HepG2 (cell line): ENCODE measurements around the gene STN1. TPM values are rescaled to one million over a fixed set of nuclear protein-coding genes. Genes with fewer than 3 reads are reported as not detected.
A peak's percentile ranks its signal among the peaks of the same experiment; 100 is the strongest.

Experiments
- ATF1 ChIP-seq: IDR thresholded peaks from 2 replicates; pipeline ENCODE4 v1.6.1; 2016; ENCODE audit warnings: mild to moderate bottlenecking, control low read depth
- BRD4 ChIP-seq: sonication (generic); formaldehyde crosslinking; IDR thresholded peaks from 2 replicates; pipeline ENCODE4 v1.4.0; 2020; ENCODE audit warnings: missing genetic modification reagents
- ELF4 ChIP-seq: sonication (generic); formaldehyde crosslinking; IDR thresholded peaks from 2 replicates; pipeline ENCODE4 v1.5.0; 2020; ENCODE audit warnings: missing genetic modification reagents, mild to moderate bottlenecking, moderate library complexity, borderline replicate concordance
- FOXM1 ChIP-seq: sonication (generic); formaldehyde crosslinking; IDR thresholded peaks from 2 replicates; pipeline ENCODE4 v1.5.0; 2020; ENCODE audit warnings: missing genetic modification reagents
- GTF3A ChIP-seq: sonication (generic); formaldehyde crosslinking; conservative IDR thresholded peaks from 2 replicates; pipeline ENCODE4 v1.4.0; 2020; ENCODE audit warnings: mild to moderate bottlenecking, missing genetic modification reagents
- NFRKB ChIP-seq: fragments of 450-650 bp; IDR thresholded peaks from 2 replicates; pipeline ENCODE4 v1.6.1; 2017
- NR2C2 ChIP-seq: sonication (generic); formaldehyde crosslinking; IDR thresholded peaks from 2 replicates; pipeline ENCODE4 v1.4.0; 2020; ENCODE audit warnings: missing genetic modification reagents, mild to moderate bottlenecking, moderate library complexity, borderline replicate concordance
- PAF1 ChIP-seq: IDR thresholded peaks from 2 replicates; pipeline ENCODE4 v1.6.1; 2016; ENCODE audit warnings: missing genetic modification reagents, missing compliant biosample characterization
- RARG ChIP-seq: sonication (generic); formaldehyde crosslinking; IDR thresholded peaks from 2 replicates; pipeline ENCODE4 v1.4.0; 2020; ENCODE audit warnings: low read depth, mild to moderate bottlenecking, missing genetic modification reagents
- RNF2 ChIP-seq: fragments of 450-650 bp; conservative IDR thresholded peaks from 2 replicates; pipeline ENCODE4 v1.6.1; 2016; ENCODE audit warnings: low read depth
- TBP ChIP-seq: sonication (generic); formaldehyde crosslinking; IDR thresholded peaks from 2 replicates; pipeline ENCODE4 v1.5.0; 2020; ENCODE audit warnings: missing genetic modification reagents
- ZNF431 ChIP-seq: sonication (generic); formaldehyde crosslinking; IDR thresholded peaks from 2 replicates; pipeline ENCODE4 v1.9.0; 2022; ENCODE audit warnings: missing genetic modification reagents, low read depth, mild to moderate bottlenecking, borderline replicate concordance
- ZNF567 ChIP-seq: sonication (generic); formaldehyde crosslinking; IDR thresholded peaks from 2 replicates; pipeline ENCODE4 v1.8.1; 2023; ENCODE audit warnings: mild to moderate bottlenecking, missing genetic modification reagents, borderline replicate concordance
- polyA plus RNA-seq, 8 experiments: library from polyadenylated mRNA; depleted of rRNA in 3 of 8; stranded (reverse) in 7 of 8; unstranded in 1 of 8; fragments of >200 nt; fragmentation: Illumina TruSeq in 4 of 8; extraction: Trizol in 4 of 8; gene quantifications; 2 replicates each; pipeline versions ENCODE4 v1.2.1 to v1.2.3, GENCODE V29; 2011 to 2016; ENCODE audit warnings: low read depth in 4 of 8, missing spikeins in 1 of 8, mixed read lengths in 1 of 8; ENCODE audit not compliant: insufficient read depth in 1 of 8
- total RNA-seq, 5 experiments: library from RNA; depleted of rRNA; stranded (reverse); fragments of >200 nt; fragmentation: Illumina TruSeq; extraction: Trizol; gene quantifications; 2 replicates each; pipeline ENCODE4 v1.2.3, GENCODE V29; 2016; ENCODE audit warnings: low read depth in 1 of 5
- TF ChIP-seq, protein P1 (sequence below): sonication (generic); formaldehyde crosslinking; IDR thresholded peaks from 2 replicates; pipeline ENCODE4 v1.4.0; 2020; ENCODE audit warnings: missing genetic modification reagents
- TF ChIP-seq, protein P2 (sequence below): sonication (generic); formaldehyde crosslinking; IDR thresholded peaks from 2 replicates; pipeline ENCODE4 v1.8.0; 2022; ENCODE audit warnings: mild to moderate bottlenecking, missing genetic modification reagents; ENCODE audit not compliant: insufficient replicate concordance
- TF ChIP-seq, protein P3 (sequence below): sonication (generic); formaldehyde crosslinking; conservative IDR thresholded peaks from 2 replicates; pipeline ENCODE4 v1.8.1; 2023; ENCODE audit warnings: missing genetic modification reagents
- TF ChIP-seq, protein P4 (sequence below): IDR thresholded peaks from 2 replicates; pipeline ENCODE4 v1.6.1; 2018; ENCODE audit warnings: missing genetic modification reagents
- TF ChIP-seq, protein P5 (sequence below): sonication (generic); formaldehyde crosslinking; IDR thresholded peaks from 2 replicates; pipeline ENCODE4 v1.8.0; 2022; ENCODE audit warnings: low read depth, missing genetic modification reagents
- TF ChIP-seq, protein P6 (sequence below): sonication (generic); formaldehyde crosslinking; IDR thresholded peaks from 2 replicates; pipeline ENCODE4 v1.8.0; 2022; ENCODE audit warnings: missing genetic modification reagents, low read depth, mild to moderate bottlenecking, borderline replicate concordance

Gene STN1
- total and polyA plus RNA-seq, 2 of the 13 experiments (the other 11 are each of a cell fraction or from before 2014, with no cell fraction given), result 17.6 to 22.7 TPM

DNA sequence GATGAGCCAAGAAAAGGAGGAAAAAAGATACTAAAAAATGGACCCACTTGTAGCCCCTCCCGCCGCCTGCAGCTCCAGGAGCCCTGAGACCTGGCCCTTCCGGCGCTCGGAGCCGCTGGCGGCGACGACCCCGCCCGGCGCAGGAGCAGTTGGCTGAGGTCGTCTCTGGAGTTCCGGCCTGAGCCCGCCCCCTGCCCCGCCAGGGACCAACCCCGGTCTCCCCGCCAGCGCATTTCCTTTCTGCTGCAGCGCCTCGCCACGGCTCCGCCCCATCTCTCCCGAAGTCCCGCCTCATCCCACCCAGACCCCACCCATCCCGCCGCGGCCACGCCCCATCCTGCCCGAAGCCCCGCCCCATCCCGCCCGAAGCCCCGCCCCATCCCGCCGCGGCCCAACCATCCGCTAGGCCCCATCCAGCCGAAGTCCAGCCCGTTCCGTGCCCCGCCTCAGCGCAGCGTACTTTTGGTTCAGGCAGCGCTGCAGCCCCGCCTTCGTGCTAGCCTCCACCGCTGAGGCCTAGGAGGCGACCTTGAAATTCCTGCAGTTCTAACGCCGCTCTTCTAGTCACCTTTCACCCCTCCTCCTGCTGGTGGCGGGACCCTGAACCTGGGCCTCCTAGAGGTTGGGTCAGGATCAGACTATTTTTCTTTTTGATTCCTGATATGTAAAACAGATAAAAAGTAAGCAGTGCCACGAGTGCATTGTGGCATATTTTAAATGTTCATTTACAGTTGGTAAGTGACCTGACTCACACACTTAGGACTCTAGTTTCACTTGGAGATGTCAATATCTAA, at the start of gene STN1 (continued):
- TF ChIP-seq, protein P1, sequence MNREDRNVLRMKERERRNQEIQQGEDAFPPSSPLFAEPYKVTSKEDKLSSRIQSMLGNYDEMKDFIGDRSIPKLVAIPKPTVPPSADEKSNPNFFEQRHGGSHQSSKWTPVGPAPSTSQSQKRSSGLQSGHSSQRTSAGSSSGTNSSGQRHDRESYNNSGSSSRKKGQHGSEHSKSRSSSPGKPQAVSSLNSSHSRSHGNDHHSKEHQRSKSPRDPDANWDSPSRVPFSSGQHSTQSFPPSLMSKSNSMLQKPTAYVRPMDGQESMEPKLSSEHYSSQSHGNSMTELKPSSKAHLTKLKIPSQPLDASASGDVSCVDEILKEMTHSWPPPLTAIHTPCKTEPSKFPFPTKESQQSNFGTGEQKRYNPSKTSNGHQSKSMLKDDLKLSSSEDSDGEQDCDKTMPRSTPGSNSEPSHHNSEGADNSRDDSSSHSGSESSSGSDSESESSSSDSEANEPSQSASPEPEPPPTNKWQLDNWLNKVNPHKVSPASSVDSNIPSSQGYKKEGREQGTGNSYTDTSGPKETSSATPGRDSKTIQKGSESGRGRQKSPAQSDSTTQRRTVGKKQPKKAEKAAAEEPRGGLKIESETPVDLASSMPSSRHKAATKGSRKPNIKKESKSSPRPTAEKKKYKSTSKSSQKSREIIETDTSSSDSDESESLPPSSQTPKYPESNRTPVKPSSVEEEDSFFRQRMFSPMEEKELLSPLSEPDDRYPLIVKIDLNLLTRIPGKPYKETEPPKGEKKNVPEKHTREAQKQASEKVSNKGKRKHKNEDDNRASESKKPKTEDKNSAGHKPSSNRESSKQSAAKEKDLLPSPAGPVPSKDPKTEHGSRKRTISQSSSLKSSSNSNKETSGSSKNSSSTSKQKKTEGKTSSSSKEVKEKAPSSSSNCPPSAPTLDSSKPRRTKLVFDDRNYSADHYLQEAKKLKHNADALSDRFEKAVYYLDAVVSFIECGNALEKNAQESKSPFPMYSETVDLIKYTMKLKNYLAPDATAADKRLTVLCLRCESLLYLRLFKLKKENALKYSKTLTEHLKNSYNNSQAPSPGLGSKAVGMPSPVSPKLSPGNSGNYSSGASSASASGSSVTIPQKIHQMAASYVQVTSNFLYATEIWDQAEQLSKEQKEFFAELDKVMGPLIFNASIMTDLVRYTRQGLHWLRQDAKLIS (CRISPR knock-in tag), result no peak
- TF ChIP-seq, protein P2, sequence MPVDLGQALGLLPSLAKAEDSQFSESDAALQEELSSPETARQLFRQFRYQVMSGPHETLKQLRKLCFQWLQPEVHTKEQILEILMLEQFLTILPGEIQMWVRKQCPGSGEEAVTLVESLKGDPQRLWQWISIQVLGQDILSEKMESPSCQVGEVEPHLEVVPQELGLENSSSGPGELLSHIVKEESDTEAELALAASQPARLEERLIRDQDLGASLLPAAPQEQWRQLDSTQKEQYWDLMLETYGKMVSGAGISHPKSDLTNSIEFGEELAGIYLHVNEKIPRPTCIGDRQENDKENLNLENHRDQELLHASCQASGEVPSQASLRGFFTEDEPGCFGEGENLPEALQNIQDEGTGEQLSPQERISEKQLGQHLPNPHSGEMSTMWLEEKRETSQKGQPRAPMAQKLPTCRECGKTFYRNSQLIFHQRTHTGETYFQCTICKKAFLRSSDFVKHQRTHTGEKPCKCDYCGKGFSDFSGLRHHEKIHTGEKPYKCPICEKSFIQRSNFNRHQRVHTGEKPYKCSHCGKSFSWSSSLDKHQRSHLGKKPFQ (CRISPR knock-in tag), result no peak
- no peak for TF ChIP-seq RNF2
- no peak for TF ChIP-seq PAF1 (CRISPR knock-in tag)
- TF ChIP-seq NFRKB, result no peak
- TF ChIP-seq FOXM1 (CRISPR knock-in tag), result no peak
- TF ChIP-seq RARG (CRISPR knock-in tag), result no peak
- TF ChIP-seq, protein P3, sequence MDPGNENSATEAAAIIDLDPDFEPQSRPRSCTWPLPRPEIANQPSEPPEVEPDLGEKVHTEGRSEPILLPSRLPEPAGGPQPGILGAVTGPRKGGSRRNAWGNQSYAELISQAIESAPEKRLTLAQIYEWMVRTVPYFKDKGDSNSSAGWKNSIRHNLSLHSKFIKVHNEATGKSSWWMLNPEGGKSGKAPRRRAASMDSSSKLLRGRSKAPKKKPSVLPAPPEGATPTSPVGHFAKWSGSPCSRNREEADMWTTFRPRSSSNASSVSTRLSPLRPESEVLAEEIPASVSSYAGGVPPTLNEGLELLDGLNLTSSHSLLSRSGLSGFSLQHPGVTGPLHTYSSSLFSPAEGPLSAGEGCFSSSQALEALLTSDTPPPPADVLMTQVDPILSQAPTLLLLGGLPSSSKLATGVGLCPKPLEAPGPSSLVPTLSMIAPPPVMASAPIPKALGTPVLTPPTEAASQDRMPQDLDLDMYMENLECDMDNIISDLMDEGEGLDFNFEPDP (CRISPR knock-in tag), result 0 out of 2 replicates have a peak, but pooled peaks have one; percentile 89
- no peak for TF ChIP-seq GTF3A (CRISPR knock-in tag)
- peak; percentile 75 for TF ChIP-seq NR2C2
- TF ChIP-seq ATF1 (CRISPR knock-in tag), result no peak; the same call in 1 of the 2 replicates
- TF ChIP-seq TBP (CRISPR knock-in tag), result no peak
- no peak; the same call in 1 of the 2 replicates for TF ChIP-seq ZNF567 (CRISPR knock-in tag)
- TF ChIP-seq, protein P4, sequence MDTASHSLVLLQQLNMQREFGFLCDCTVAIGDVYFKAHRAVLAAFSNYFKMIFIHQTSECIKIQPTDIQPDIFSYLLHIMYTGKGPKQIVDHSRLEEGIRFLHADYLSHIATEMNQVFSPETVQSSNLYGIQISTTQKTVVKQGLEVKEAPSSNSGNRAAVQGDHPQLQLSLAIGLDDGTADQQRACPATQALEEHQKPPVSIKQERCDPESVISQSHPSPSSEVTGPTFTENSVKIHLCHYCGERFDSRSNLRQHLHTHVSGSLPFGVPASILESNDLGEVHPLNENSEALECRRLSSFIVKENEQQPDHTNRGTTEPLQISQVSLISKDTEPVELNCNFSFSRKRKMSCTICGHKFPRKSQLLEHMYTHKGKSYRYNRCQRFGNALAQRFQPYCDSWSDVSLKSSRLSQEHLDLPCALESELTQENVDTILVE (CRISPR knock-in tag), result peak; percentile 86
- TF ChIP-seq BRD4, result 0 out of 2 replicates have a peak, but pooled peaks have one; percentile 28
- TF ChIP-seq, protein P5, sequence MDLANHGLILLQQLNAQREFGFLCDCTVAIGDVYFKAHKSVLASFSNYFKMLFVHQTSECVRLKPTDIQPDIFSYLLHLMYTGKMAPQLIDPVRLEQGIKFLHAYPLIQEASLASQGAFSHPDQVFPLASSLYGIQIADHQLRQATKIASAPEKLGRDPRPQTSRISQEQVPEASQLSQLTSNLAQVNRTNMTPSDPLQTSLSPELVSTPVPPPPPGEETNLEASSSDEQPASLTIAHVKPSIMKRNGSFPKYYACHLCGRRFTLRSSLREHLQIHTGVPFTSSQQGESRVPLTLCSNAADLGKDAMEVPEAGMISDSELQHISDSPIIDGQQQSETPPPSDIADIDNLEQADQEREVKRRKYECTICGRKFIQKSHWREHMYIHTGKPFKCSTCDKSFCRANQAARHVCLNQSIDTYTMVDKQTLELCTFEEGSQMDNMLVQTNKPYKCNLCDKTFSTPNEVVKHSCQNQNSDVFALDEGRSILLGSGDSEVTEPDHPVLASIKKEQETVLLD (CRISPR knock-in tag), result no peak
- TF ChIP-seq, protein P6, sequence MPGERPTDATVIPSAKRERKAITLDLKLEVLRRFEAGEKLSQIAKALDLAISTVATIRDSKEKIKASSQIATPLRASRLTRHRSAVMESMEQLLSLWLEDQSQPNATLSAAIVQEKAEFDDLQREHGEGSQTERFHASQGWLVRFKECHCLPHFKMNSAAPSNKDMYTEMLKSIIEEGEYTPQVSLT (CRISPR knock-in tag), result no peak
- no peak for TF ChIP-seq ZNF431
- no peak for TF ChIP-seq ELF4
